CD4-positive, alpha-beta T cell treated with Interleukin-1 beta for 1 hour (primary cell): ENCODE data around the gene LRRN4CL.
A peak's percentile ranks its signal among the peaks of the same experiment; 100 is the strongest.
"Not testable (repeated sequence)": the region's sequence is repeated elsewhere in the genome, so short reads cannot be mapped to it uniquely, and the experiment has no call there.

Experiments used
- DNase-seq, 2 donors: peaks; one replicate each; pipeline ENCODE4 v3.0.0-alpha.2; 2020 to 2022

The LRRN4CL gene

GRCh38 chr11:62709247-62710000 lies 20.1 kb upstream of the LRRN4CL start:
- DNase-seq, result peak; percentile 98

- peak; percentile 48 to 56 for DNase-seq
These were observed 19.5 kb upstream of the LRRN4CL start for GRCh38 chr11:62708793-62709192.

DNA sequence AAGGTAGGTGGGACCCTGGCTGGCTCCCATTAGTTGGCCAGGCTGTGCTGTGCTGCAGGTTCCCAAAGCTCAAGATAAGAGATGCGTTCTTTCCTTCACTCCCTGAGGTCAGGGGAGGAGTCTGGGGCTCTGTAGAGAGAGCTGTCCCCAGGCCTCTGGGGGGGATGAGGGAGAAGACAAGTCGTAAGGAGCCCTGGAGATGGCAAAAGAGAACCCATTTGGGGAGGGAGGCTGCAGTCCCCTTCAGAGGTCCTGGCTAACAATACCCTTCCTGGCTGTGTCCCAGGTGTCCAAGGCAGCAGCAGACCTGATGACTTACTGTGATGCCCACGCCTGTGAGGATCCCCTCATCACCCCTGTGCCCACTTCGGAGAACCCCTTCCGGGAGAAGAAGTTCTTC lies 19.1 kb upstream of the LRRN4CL start:
- no peak for DNase-seq

- DNase-seq, result no peak
These were observed 18.0 kb upstream of the LRRN4CL start, which contains the start of the genes BSCL2 and GNG3 for GRCh38 chr11:62707277-62707861. TSS of gene BSCL2 (minus strand) at chr11:62707424. CDS start at chr11:62707195, 229 bp downstream. TSS of gene GNG3 (plus strand) at chr11:62707676. CDS start at chr11:62708296, 620 bp downstream.

- DNase-seq, result no peak
These were observed 17.5 kb upstream of the LRRN4CL start for GRCh38 chr11:62706850-62707247.

DNA sequence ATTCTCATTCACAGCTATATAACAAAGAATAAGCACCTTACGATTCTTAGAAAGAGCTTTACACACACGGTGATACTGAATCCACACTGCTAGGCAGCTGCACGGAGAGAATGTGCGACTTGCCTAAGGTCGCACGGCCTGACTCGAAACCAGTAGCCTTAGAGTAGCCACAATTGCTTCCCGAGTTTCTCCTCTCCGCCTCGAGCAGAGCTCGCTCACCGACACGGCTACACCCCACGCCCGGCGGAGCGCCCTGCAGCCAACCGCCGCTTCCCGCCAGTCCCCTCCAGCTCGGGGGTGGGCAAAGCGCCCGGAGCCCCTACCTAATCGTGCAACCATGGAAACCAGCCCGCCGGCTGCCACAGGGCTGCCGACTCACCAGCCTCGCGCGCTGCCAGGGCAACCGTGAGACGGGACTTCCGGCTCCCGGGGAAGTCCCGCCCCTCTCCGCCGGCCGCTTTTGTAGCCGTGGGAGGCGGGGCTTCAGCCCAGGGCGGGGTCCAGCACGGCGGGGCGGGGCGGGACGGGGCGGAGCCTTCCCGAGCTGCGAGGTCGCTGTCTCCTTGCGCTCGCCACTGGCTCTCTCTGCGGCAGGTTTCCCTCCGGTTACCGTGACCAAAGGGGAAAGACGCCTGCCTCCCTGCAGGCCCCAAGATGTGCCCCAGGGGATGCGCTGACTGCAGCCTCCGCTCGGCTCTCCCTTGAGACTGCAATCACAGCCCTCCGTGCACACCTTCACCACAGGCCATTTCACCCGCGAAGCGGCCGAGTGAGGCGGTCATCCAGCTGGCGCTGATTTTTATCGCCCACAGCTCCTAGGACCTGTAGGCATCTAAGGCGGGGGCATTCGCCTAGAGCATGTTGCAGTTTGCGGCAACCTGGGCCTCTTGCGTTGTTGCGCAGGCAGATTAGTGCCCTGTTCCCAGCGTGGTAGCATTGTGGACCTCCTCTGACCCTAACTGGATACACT lies 16.8 kb upstream of the LRRN4CL start:
- peak; percentile 94 for DNase-seq

DNA sequence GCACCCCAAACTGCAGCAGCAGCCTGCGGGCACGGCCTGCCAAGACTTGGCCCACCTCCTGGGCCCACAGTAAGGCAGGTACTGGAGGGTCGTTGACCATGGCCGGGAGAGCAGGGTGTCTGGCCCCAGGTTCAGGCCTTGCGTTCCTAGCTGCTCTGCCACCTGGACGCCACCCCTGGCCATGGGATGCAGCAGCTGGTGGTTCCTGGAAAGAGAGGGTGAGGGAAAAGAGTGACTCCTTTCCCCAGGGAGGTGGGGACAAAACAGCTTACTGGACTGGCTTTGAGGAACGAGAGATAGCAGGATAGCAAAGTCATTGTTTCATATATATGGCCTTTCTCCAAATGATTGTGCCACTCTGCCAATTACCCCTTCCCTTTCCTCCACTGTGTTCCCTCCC lies 16.1 kb upstream of the LRRN4CL start:
- no peak for DNase-seq

DNA sequence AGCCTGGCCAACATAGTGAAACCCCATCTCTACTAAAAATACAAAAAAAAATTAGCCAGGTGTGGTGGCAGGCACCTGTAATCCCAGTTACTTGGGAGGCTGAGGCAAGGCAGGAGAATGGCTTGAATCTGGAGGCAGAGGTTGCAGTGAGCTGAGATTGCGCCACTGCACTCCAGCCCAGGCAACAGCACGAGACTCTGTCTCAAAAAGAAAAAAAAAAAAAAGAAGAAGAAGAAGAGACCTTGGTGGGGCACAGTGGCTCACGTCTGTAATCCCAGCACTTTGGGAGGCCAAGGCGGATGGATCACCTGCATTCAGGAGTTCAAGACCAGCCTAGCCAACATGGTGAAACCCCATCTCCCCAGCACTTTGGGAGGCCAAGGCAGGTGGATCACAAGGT lies 14.6 kb upstream of the LRRN4CL start:
- DNase-seq, result not testable (repeated sequence)

GRCh38 chr11:62702246-62702645 lies 12.9 kb upstream of the LRRN4CL start:
- peak in 1 of 2 donors; percentile 36 for DNase-seq

GRCh38 chr11:62694455-62695167 lies 5.3 kb upstream of the LRRN4CL start:
- DNase-seq, result peak; percentile 78 to 83

DNA sequence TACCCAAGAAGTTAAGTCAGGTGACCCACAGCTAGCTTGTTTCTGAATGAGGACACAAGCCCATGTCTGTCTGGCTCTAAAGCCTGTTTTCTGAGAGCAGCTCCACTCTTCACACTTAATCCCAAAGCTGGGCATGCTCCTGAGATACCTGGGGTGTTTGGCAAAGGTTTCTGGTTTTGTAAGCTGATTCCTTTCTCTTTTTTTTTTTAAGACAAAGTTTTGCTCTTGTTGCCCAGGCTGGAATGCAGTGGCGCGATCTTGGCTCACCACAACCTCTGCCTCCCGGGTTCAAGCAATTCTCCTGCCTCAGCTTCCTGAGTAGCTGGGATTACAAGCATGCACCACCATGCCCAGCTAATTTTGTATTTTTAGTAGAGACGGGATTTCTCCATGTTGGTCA lies 4.3 kb upstream of the LRRN4CL start:
- not testable (repeated sequence) for DNase-seq

GRCh38 chr11:62688491-62688890 lies 839 bp downstream of the LRRN4CL start:
- DNase-seq, result no peak

DNA sequence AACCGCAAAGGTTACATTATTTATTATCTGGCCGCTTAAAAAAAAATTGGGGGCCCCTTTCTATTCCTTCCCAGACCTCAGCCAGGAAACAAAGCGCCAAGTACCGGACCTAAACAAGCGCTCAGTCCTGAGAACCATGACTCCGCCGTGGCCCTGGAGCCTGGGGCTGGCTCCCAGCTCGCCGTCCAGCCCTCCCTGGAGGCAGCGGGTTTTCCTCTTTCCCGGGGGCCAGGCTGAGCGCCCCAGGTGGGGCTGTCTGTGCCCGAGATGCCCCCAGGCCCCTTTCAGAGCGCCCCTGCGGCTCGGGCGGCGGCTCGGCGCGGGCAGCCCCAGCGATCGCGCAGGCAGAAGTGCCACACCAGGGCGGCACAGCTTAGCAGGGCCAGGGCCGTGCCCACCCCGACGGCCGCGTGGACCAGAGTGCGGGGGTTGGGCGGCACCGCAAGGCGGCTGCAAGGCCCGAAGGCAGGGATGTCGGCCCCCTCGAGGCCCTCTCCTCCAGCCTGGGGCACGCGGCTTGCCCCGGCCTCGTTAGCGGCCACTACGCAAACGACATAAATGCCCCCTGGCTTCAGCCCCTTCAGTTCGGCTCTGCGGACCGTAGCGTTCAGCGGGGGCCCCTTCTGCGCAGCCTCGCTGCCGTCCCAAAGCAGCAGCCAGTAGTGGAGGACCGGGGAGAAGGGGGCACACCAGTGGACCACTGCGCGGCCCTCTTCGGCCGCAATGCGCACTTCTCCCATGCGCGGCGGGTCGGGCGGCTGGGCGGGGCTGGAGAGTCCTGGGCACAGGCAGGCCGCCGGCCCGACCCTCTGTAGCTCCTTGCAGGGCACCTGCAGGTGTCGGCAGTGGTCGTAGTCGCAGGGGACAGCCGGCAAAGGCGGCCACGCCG lies 1.6 kb downstream of the LRRN4CL start:
- DNase-seq, result no peak

DNA sequence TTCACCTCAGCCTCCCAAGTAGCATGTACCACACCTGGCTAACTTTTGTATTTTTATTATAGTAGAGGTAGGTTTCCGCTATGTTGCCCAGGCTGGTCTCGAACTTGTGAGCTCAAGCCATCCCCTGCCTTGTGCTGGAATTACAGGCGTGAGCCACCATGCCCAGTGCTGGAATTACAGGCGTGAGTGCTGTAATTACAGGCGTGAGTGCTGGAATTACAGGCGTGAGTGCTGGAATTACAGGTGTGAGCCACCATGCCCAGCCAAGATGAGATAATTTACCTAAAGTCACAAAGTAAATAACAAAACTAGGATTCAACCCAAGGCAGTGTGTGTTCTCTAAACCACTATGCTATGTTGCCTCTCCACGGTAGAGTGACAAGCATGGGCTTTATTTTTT lies 6.8 kb downstream of the LRRN4CL start:
- DNase-seq, result no peak

DNA sequence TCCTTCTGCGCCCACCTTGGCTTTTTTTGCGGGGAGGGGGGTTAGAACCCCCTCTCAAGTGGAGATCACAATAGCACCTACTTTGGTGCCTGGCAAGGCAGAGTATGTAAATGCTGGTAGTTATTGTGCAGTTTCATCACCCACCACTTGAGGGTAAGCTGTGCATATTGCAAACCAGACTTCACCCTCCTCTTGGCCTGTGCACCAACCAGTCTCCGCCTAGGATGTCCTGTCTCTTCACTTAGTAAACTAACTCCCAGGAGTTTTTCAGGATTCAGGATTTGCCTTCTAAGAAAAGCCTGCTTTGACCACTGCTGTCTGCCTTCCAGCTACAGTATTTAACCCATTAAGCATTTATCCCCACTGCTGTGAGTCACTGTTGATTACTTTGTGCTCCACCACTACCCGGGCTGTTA lies 8.5 kb downstream of the LRRN4CL start:
- DNase-seq, result peak; percentile 21 to 60

DNA sequence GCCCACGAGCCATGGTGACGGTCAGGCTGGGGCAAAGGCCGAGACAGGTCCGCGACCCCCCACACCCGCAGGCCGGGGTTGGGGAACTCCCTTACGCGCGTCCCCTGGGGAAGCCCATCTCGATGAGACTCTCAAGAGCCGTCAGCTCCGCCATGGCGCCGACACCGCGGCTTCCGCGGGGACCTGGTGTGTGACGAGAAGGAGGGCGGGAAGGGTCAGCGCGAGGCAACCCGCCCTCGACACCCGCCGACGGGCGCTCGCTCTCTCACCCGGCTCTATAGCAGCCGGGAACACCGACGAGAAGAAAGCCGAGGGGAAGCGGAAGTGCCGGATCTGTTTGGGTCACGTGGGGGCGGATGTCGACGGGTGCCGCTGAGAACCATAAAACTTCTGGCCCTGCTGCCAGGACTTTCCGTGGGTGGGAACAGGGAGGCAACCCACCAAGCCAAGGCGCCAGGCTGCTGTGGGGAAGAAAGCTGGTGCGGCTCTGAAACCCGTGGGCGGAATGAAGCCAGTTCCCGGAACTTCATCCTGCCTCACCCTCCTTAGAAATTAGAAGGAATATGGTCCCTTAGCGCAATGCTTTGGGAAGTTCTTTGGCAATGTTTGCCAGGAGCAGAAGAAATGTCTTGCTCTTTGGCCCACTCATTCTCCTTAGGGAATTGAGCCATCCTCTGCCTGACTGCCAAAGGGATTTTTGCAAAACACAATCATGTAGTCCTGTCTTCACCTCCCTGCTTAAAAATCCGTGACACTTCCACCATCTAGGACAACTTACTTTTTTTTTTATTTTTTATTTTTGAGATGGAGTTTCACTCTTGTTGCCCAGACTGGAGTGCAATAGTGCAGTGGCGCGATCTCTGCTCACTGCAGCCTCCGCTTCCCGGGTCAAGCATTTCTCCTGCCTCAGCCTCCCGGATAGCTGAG lies 10.3 kb downstream of the LRRN4CL start, which contains the start of gene UBXN1:
TSS of gene UBXN1 (minus strand) at position 304 of the 927 bp plus-strand sequence. CDS start at position 154, 150 bp downstream.
- DNase-seq, result peak; percentile 85 to 87

DNA sequence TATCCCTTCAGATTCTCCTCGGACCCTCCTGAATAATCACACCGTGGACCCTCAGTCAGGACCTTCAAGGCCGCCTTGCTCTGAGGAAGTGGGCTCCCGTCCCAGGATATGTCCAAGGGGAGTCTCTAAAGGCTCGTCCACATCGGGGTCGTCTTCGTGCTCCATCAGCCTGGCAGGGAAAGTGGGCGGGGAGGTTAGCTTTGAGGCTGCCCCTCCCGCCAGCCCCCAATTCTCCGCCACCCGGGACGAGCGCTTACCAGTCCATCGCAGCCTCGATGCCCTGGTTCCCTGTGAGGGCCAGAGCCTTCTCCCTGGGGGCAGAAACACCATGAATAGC lies 10.9 kb downstream of the LRRN4CL start:
- DNase-seq, result no peak

DNA sequence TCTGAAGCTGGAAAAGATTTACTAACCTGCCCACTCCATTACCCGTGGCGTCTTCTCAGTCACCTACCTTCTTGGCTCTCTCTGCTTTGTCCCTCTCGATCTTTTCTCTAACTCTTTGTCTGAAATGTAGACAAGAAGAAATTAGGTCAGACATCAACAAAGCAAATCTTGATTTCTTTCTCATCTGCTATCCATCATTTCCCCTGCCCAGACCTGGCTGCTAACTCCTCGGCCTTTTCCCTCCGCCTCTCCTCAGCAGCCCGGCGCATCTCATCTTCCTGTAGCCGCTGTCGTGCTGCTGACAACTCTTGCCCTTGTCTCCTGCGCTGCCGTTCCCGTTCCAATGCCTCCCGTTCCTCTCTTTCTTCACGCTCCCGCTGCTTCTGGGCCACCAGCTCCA lies 11.6 kb downstream of the LRRN4CL start:
- DNase-seq, result no peak

- no peak for DNase-seq
These were observed 12.2 kb downstream of the LRRN4CL start for GRCh38 chr11:62677156-62677555.

- DNase-seq, result no peak
These were observed 12.6 kb downstream of the LRRN4CL start for GRCh38 chr11:62676698-62677097.
